Measurements from ENCODE around the gene NFATC1.

- TF ChIP-seq CTCF (IDR thresholded peaks at IDR 0.05), result no peak
- TF ChIP-seq POLR2A (IDR thresholded peaks at IDR 0.05), result no peak
- TF ChIP-seq EP300 (IDR thresholded peaks at IDR 0.05), result no peak
Measured at GRCh38 chr18:79520478-79521390, 125.0 kb downstream of the NFATC1 start.

Data from ovary (tissue), 3 donors.